ENCODE results near the gene UBE2Q1.

Gene UBE2Q1

GRCh38 chr1:154575951-154576566, 17.6 kb upstream of the UBE2Q1 start:
- FAIRE-seq: no peak

- no peak for FAIRE-seq
Measured at GRCh38 chr1:154575147-154575927, 16.9 kb upstream of the UBE2Q1 start.

- no peak for FAIRE-seq
Measured at GRCh38 chr1:154574716-154575115, 16.3 kb upstream of the UBE2Q1 start.

- FAIRE-seq: no peak
Measured at GRCh38 chr1:154573168-154573510, 14.7 kb upstream of the UBE2Q1 start.

GRCh38 chr1:154572468-154573167, 14.2 kb upstream of the UBE2Q1 start:
- FAIRE-seq: no peak

GRCh38 chr1:154571964-154572288, 13.5 kb upstream of the UBE2Q1 start:
- no peak for FAIRE-seq

GRCh38 chr1:154571244-154571963, 12.9 kb upstream of the UBE2Q1 start:
- FAIRE-seq: no peak

GRCh38 chr1:154568157-154568815, 9.8 kb upstream of the UBE2Q1 start:
- FAIRE-seq: no peak

GRCh38 chr1:154567386-154568156, 9.1 kb upstream of the UBE2Q1 start, which contains the start of gene CHRNB2:
Gene CHRNB2 (plus strand): TSS chr1:154567778. CDS start chr1:154568045, 267 bp downstream.
- FAIRE-seq: no peak

GRCh38 chr1:154565876-154566275, 7.4 kb upstream of the UBE2Q1 start:
- no peak for FAIRE-seq

- FAIRE-seq: peak; percentile 94
Measured at GRCh38 chr1:154559466-154560044, 1.1 kb upstream of the UBE2Q1 start.

GRCh38 chr1:154558720-154559465, 431 bp upstream of the UBE2Q1 start:
- FAIRE-seq: peak; percentile 91

GRCh38 chr1:154557248-154557938, 1.1 kb downstream of the UBE2Q1 start:
- no peak for FAIRE-seq

GRCh38 chr1:154556422-154556821, 2.0 kb downstream of the UBE2Q1 start:
- FAIRE-seq: no peak

GRCh38 chr1:154553056-154554030, 5.1 kb downstream of the UBE2Q1 start:
- FAIRE-seq: no peak

- no peak for FAIRE-seq
Measured at GRCh38 chr1:154552036-154552435, 6.4 kb downstream of the UBE2Q1 start.

GRCh38 chr1:154551474-154551873, 7.0 kb downstream of the UBE2Q1 start:
- FAIRE-seq: no peak

GRCh38 chr1:154550657-154551056, 7.8 kb downstream of the UBE2Q1 start:
- no peak for FAIRE-seq

- no peak for FAIRE-seq
Measured at GRCh38 chr1:154550070-154550469, 8.4 kb downstream of the UBE2Q1 start.
